GM12878 (cell line): ENCODE results near the gene XG.

Source experiments
- BRCA1 ChIP-seq: IDR thresholded peaks from 2 replicates; pipeline ENCODE4 v1.6.1; 2011; ENCODE audit warnings: low read depth, low read length, improper control_type of control experiment
- SMC3 ChIP-seq: IDR thresholded peaks from 2 replicates; pipeline ENCODE4 v1.6.1; 2011; ENCODE audit warnings: low read length, improper control_type of control experiment, borderline replicate concordance

DNA sequence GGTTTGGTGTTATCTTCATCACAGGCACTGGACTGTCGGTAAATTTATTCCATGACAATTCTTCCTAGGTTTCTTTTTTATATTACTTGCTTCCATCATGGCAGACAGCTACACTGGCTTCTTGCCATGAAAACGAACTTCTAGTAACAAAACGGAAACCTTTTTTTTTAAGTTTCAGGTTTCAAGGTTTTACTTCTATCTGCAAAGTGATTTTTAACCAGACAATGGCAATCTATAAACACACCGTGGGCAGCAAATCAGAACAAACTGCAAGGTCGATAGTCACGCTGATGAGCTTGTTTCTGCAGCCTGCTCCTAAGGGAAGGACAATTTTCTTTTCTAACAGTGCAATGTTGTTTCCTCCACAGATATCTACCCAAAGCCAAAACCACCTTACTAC is 29.9 kb downstream of the XG start:
- TF ChIP-seq SMC3, result no peak
- TF ChIP-seq BRCA1, result no peak
